HEK293 (cell line): ENCODE measurements around the gene LASP1.
"Not testable (repeated sequence)": the region's sequence is repeated elsewhere in the genome, so short reads cannot be mapped to it uniquely, and the experiment has no call there.

Experiments
- CTCF ChIA-PET: fragments of 350-600 bp; formaldehyde crosslinking; extraction: SDS; loops from one replicate; lab custom pipeline; 2021; ENCODE audit warnings: antibody characterized with exemption; lab: Yijun Ruan, JAX
- POLR2A ChIA-PET: fragments of 300-600 bp; formaldehyde crosslinking; extraction: SDS; loops from one replicate; lab custom pipeline; 2020; ENCODE audit warnings: antibody characterized with exemption, inconsistent platforms; lab: Yijun Ruan, JAX
- H3K27ac ChIP-seq: fragments of 200-500 bp; sonication (Bioruptor generic); 2 replicates; pipeline ENCODE4 v1.5.1; 2014; ENCODE audit warnings: low read depth, low read length, control low read depth, inconsistent platforms; ENCODE audit errors: extremely low read depth
- H3K36me3 ChIP-seq, 2 experiments: fragments of 200-500 bp in 1 of 2; sonication (Bioruptor generic) in 1 of 2; 1 replicate in 1 of 2; 2 replicates in 1 of 2; pipeline ENCODE4 v1.5.1; 2014 to 2017; ENCODE audit warnings: inconsistent platforms in 2 of 2, low read length in 2 of 2; ENCODE audit not compliant: control insufficient read depth in 2 of 2, insufficient read depth in 1 of 2
- H3K4me1 ChIP-seq: fragments of 200-500 bp; sonication (Bioruptor generic); 2 replicates; pipeline ENCODE4 v1.5.1; 2014; ENCODE audit warnings: mild to moderate bottlenecking, low read length, inconsistent platforms; ENCODE audit not compliant: control insufficient read depth, insufficient read depth
- H3K4me3 ChIP-seq: 2 replicates; pipeline ENCODE4 v1.5.1; 2011; ENCODE audit warnings: low read depth, mild to moderate bottlenecking, control low read depth, low read length, moderate library complexity
- H3K9me3 ChIP-seq: fragments of 200-500 bp; sonication (Bioruptor generic); 2 replicates; pipeline ENCODE4 v1.5.1; 2014; ENCODE audit warnings: low read depth, low read length, inconsistent platforms; ENCODE audit not compliant: control insufficient read depth, insufficient read depth
- GLI2 ChIP-seq: fragments of 450-650 bp; formaldehyde crosslinking; IDR thresholded peaks from 2 replicates; pipeline ENCODE4; 2017; ENCODE audit warnings: missing biosample characterization, missing genetic modification characterization, low read depth, borderline replicate concordance
- HOXA7 ChIP-seq: sonication (generic); formaldehyde crosslinking; IDR thresholded peaks from 2 replicates; pipeline ENCODE4 v1.8.1; 2022; ENCODE audit warnings: missing genetic modification reagents, borderline replicate concordance
- KLF1 ChIP-seq: fragments of 450-650 bp; formaldehyde crosslinking; IDR thresholded peaks from 2 replicates; pipeline ENCODE4 v1.5.1; 2016; ENCODE audit warnings: missing biosample characterization, missing genetic modification characterization
- PRDM6 ChIP-seq: fragments of 450-650 bp; formaldehyde crosslinking; IDR thresholded peaks from 2 replicates; pipeline ENCODE4 v1.5.1; 2017; ENCODE audit warnings: missing biosample characterization, missing genetic modification characterization
- ZNF146 ChIP-seq: fragments of 450-650 bp; formaldehyde crosslinking; IDR thresholded peaks from 2 replicates; pipeline ENCODE4 v1.5.1; 2016; ENCODE audit warnings: missing biosample characterization, missing genetic modification characterization
- ZNF155 ChIP-seq: fragments of 450-650 bp; formaldehyde crosslinking; IDR thresholded peaks from 2 replicates; pipeline ENCODE4 v1.5.1; 2016; ENCODE audit warnings: missing biosample characterization, missing genetic modification characterization
- ZNF175 ChIP-seq: fragments of 450-650 bp; formaldehyde crosslinking; IDR thresholded peaks from 2 replicates; pipeline ENCODE4 v1.5.1; 2016; ENCODE audit warnings: missing biosample characterization, missing genetic modification characterization
- ZNF211 ChIP-seq: fragments of 450-650 bp; formaldehyde crosslinking; IDR thresholded peaks from 2 replicates; pipeline ENCODE4 v1.5.1; 2016; ENCODE audit warnings: low read depth, missing biosample characterization, missing genetic modification characterization
- ZNF221 ChIP-seq: fragments of 450-650 bp; formaldehyde crosslinking; IDR thresholded peaks from 2 replicates; pipeline ENCODE4 v1.5.1; 2017; ENCODE audit warnings: missing biosample characterization, missing genetic modification characterization, borderline replicate concordance
- ZNF302 ChIP-seq: fragments of 450-650 bp; formaldehyde crosslinking; IDR thresholded peaks from 2 replicates; pipeline ENCODE4 v1.5.1; 2016; ENCODE audit warnings: missing biosample characterization, missing genetic modification characterization, low read depth
- ZNF311 ChIP-seq: fragments of 450-650 bp; formaldehyde crosslinking; IDR thresholded peaks from 2 replicates; pipeline ENCODE4 v1.5.1; 2017; ENCODE audit warnings: missing biosample characterization, missing genetic modification characterization, borderline replicate concordance
- ZNF521 ChIP-seq: fragments of 450-650 bp; formaldehyde crosslinking; IDR thresholded peaks from 2 replicates; pipeline ENCODE4 v1.5.1; 2017; ENCODE audit warnings: missing biosample characterization, mild to moderate bottlenecking, missing genetic modification characterization
- ZNF580 ChIP-seq: fragments of 450-650 bp; formaldehyde crosslinking; IDR thresholded peaks from 2 replicates; pipeline ENCODE4 v1.5.1; 2016; ENCODE audit warnings: missing biosample characterization, missing genetic modification characterization
- ZNF664 ChIP-seq: fragments of 450-650 bp; formaldehyde crosslinking; IDR thresholded peaks from 2 replicates; pipeline ENCODE4 v1.5.1; 2016; ENCODE audit warnings: missing biosample characterization, missing genetic modification characterization
- ZNF830 ChIP-seq: fragments of 450-650 bp; IDR thresholded peaks from 2 replicates; pipeline ENCODE4 v1.5.0; 2018; ENCODE audit warnings: missing biosample characterization, missing genetic modification characterization, low read depth, mild to moderate bottlenecking, moderate library complexity
- TF ChIP-seq, protein P1 (sequence below): fragments of 450-650 bp; formaldehyde crosslinking; IDR thresholded peaks from 2 replicates; pipeline ENCODE4 v1.5.1; 2016; ENCODE audit warnings: missing biosample characterization, missing genetic modification characterization, low read depth

LASP1 gene

GRCh38 chr17:38943607-38944006 lies 73.7 kb downstream of the LASP1 start (continued):
- no peak for TF ChIP-seq ZNF580
- no peak for TF ChIP-seq KLF1 (tag by site-specific recombination)

DNA sequence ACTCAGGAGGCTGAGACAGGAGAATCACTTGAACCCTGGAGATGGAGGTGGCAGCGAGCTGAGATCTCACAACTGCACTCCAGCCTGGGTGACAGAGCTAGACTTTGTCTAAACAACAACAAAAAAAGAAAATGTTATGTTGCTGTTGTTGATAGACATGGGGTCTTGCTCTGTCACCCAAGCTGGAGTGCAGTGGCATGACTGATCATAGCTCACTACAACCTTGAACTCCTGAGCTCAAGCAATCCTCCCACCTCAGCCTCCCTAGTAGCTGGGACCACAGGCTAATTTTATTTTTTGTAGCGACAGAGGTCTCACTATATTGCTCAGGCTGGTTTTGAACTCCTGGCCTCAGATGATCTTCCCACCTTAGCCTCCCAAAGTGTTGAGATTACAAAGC lies 77.3 kb downstream of the LASP1 start:
- POLR2A ChIA-PET: no interaction called here
- CTCF ChIA-PET: interaction anchor here (0.5 to 1.2 kb wide), 4 partner anchors 11 to 109 kb away, joined by 4 to 5 read pairs (median 4); no protein-coding TSS in a partner anchor
- no peak overlapping the region for H3K4me3 ChIP-seq
- TF ChIP-seq ZNF155 (tag by site-specific recombination): no peak
- TF ChIP-seq ZNF146 (tag by site-specific recombination): no peak
- no peak for TF ChIP-seq ZNF302
- TF ChIP-seq ZNF830: no peak
- TF ChIP-seq HOXA7 (CRISPR knock-in tag): no peak
- TF ChIP-seq, protein P1, sequence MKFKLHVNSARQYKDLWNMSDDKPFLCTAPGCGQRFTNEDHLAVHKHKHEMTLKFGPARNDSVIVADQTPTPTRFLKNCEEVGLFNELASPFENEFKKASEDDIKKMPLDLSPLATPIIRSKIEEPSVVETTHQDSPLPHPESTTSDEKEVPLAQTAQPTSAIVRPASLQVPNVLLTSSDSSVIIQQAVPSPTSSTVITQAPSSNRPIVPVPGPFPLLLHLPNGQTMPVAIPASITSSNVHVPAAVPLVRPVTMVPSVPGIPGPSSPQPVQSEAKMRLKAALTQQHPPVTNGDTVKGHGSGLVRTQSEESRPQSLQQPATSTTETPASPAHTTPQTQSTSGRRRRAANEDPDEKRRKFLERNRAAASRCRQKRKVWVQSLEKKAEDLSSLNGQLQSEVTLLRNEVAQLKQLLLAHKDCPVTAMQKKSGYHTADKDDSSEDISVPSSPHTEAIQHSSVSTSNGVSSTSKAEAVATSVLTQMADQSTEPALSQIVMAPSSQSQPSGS (tag by site-specific recombination): no peak
- no peak for TF ChIP-seq ZNF221 (tag by site-specific recombination)
- TF ChIP-seq ZNF311 (tag by site-specific recombination): no peak
- TF ChIP-seq KLF1 (tag by site-specific recombination): no peak
- TF ChIP-seq ZNF211 (tag by site-specific recombination): no peak
- no peak for TF ChIP-seq ZNF175 (tag by site-specific recombination)
- H3K36me3 ChIP-seq: no peaks in the 10 kb centered on the region
- H3K9me3 ChIP-seq: no peaks in the 10 kb centered on the region
- no peak overlapping the region for H3K27ac ChIP-seq
- H3K4me1 ChIP-seq: no peaks in the 10 kb centered on the region

DNA sequence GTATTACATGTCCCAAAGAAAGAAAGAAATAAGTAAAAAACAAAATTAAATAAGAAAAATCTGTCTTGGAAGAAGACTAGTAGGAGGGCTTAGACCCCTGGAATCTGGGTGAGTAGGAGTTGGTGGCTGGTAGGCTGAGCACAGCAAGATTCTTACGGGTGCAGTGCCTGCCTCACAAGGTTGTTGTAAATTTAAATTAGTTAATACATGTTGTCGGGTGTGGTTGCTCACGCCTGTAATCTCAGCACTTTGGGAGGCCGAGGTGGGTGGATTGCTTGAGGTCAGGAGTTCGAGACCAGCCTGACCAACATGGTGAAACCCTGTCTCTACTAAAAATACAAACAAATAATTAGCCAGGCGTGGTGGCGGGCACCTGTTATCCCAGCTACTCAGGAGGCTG lies 83.9 kb downstream of the LASP1 start:
- CTCF ChIA-PET, H3K9me3 ChIP-seq, H3K4me1 ChIP-seq: not testable (repeated sequence)
- TF ChIP-seq ZNF664 (tag by site-specific recombination): peak; percentile 92
- TF ChIP-seq, all 188 proteins: peak for 1; not testable (repeated sequence) for 187
- H3K4me3 ChIP-seq, H3K36me3 ChIP-seq, POLR2A ChIA-PET, H3K27ac ChIP-seq: not testable (repeated sequence)

- Histone ChIP-seq H3K4me1 (no peaks in the 10 kb centered on the region), H3K27ac (no peak overlapping the region), H3K36me3 (no peaks in the 10 kb centered on the region), H3K4me3 (no peak overlapping the region)
- CTCF ChIA-PET: interaction anchor here (0.7 to 2.0 kb wide), 5 partner anchors 11 to 207 kb away, joined by 3 to 14 read pairs (median 4); no protein-coding TSS in a partner anchor
- no peak for TF ChIP-seq ZNF521
- no peak for TF ChIP-seq GLI2 (tag by site-specific recombination)
- no peak for TF ChIP-seq PRDM6
- TF ChIP-seq, all 188 proteins: peak for 0
- H3K9me3 ChIP-seq: no peaks in the 10 kb centered on the region
- POLR2A ChIA-PET: interaction anchor here (0.5 to 1.4 kb wide), 3 partner anchors 35 to 839 kb away, joined by 3 to 4 read pairs (median 4); partner anchors contain the start of gene RPL23
Measured at GRCh38 chr17:38958326-38958725, 88.5 kb downstream of the LASP1 start.
